H1 (cell line): ENCODE data around the gene CELF2. TPM values are rescaled to one million over a fixed set of nuclear protein-coding genes. Genes with fewer than 3 reads are reported as not detected.

Source experiments
- CTCF ChIA-PET: fragments of 300-600 bp; sonication (Branson Sonifier 250); formaldehyde crosslinking; loops from one replicate; lab custom pipeline; 2021; ENCODE audit not compliant: partially characterized antibody; lab: Charles Lee
- POLR2A ChIA-PET: fragments of 300-600 bp; sonication (Branson Sonifier 250); formaldehyde crosslinking; loops from one replicate; lab custom pipeline; 2021; ENCODE audit warnings: inconsistent platforms; ENCODE audit not compliant: partially characterized antibody; lab: Charles Lee
- DNase-seq, 2 experiments: peaks; one replicate each; pipeline versions ENCODE4 v3.0.0 to v3.0.0-alpha.2; 2010 to 2022; ENCODE audit warnings: low spot score in 2 of 2, low read depth in 1 of 2, mixed read lengths in 1 of 2
- FAIRE-seq: peaks from 2 replicates; lab custom pipeline; 2011; peaks lifted over from hg19 to GRCh38; lab: Jason Lieb, UNC
- H2AFZ ChIP-seq: 2 replicates; pipeline ENCODE4 v1.8.1; 2012; ENCODE audit warnings: low read length, inconsistent platforms
- H2AK5ac ChIP-seq: 2 replicates; pipeline ENCODE4 v1.6.1; 2013; ENCODE audit warnings: low read depth, low read length
- H2BK120ac ChIP-seq: replicated peaks from 2 replicates; pipeline ENCODE3; 2013; ENCODE audit warnings: low read depth, low read length, inconsistent platforms
- H2BK12ac ChIP-seq: 2 replicates; pipeline ENCODE4 v1.6.1; 2013; ENCODE audit warnings: low read depth, low read length
- H2BK15ac ChIP-seq: 2 replicates; pipeline ENCODE4 v1.6.1; 2013; ENCODE audit warnings: low read length
- H2BK20ac ChIP-seq: 2 replicates; pipeline ENCODE4 v1.6.1; 2013; ENCODE audit warnings: low read length
- H2BK5ac ChIP-seq: 2 replicates; pipeline ENCODE4 v1.6.1; 2013; ENCODE audit warnings: low read depth, low read length
- H3K14ac ChIP-seq: 2 replicates; pipeline ENCODE4 v1.6.1; 2013; ENCODE audit warnings: inconsistent platforms; ENCODE audit not compliant: insufficient read length
- H3K18ac ChIP-seq: 2 replicates; pipeline ENCODE4 v1.6.1; 2013; ENCODE audit warnings: low read length; ENCODE audit errors: extremely low read depth
- H3K23ac ChIP-seq: 2 replicates; pipeline ENCODE4 v1.6.1; 2013; ENCODE audit warnings: inconsistent platforms; ENCODE audit not compliant: insufficient read length
- H3K23me2 ChIP-seq: 2 replicates; pipeline ENCODE4 v1.6.1; 2013; ENCODE audit warnings: low read depth, low read length
- H3K27ac ChIP-seq: 2 replicates; pipeline ENCODE4 v1.6.1; 2011; ENCODE audit warnings: low read depth, low read length, inconsistent platforms
- H3K27me3 ChIP-seq, 4 experiments: replicated peaks in 1 of 4; 1 replicate in 1 of 4; 2 replicates in 3 of 4; pipeline versions ENCODE4 v1.6.1 to v1.8.1; 2011 to 2013; ENCODE audit warnings: low read length in 3 of 4, mild to moderate bottlenecking in 3 of 4, inconsistent platforms in 2 of 4, mixed read lengths in 2 of 4, moderate library complexity in 1 of 4; ENCODE audit not compliant: control insufficient read depth in 3 of 4, insufficient read depth in 3 of 4; ENCODE audit errors: extremely low read depth in 1 of 4
- H3K36me3 ChIP-seq, 4 experiments: 2 replicates each; pipeline versions ENCODE4 v1.6.1 to v1.8.1; 2011 to 2013; ENCODE audit warnings: mild to moderate bottlenecking in 4 of 4, low read length in 3 of 4, moderate library complexity in 2 of 4, control low read depth in 1 of 4, inconsistent platforms in 1 of 4; ENCODE audit not compliant: insufficient read depth in 4 of 4, control insufficient read depth in 2 of 4
- H3K4ac ChIP-seq: replicated peaks from 2 replicates; pipeline ENCODE3; 2013; ENCODE audit warnings: low read length, low read depth, mixed read lengths, inconsistent platforms; ENCODE audit not compliant: insufficient read length
- H3K4me1 ChIP-seq, 4 experiments: replicated peaks in 1 of 4; 1 replicate in 1 of 4; 2 replicates in 3 of 4; pipeline versions ENCODE4 v1.6.1 to v1.8.1; 2011 to 2013; ENCODE audit warnings: low read length in 3 of 4, inconsistent platforms in 2 of 4, mixed read lengths in 1 of 4; ENCODE audit not compliant: insufficient read depth in 4 of 4, control insufficient read depth in 3 of 4
- H3K4me2 ChIP-seq, 2 experiments: 2 replicates each; pipeline versions ENCODE4 v1.6.1 to v1.8.1; 2011 to 2013; ENCODE audit warnings: low read depth in 2 of 2, low read length in 2 of 2, control low read depth in 1 of 2, inconsistent platforms in 1 of 2, mild to moderate bottlenecking in 1 of 2; ENCODE audit not compliant: insufficient read depth in 1 of 2
- H3K4me3 ChIP-seq, 4 experiments: fragments of 200-600, 300-600 bp in 1 of 4; sonication (generic), shearing (Covaris generic), sonication (Bioruptor Twin) in 1 of 4; 2 replicates each; pipeline versions ENCODE4 v1.5.1 to v1.8.1; 2011 to 2016; ENCODE audit warnings: low read length in 4 of 4, low read depth in 3 of 4, control low read depth in 2 of 4, inconsistent platforms in 2 of 4, mild to moderate bottlenecking in 2 of 4, mixed read lengths in 1 of 4, moderate library complexity in 1 of 4; ENCODE audit not compliant: insufficient read depth in 2 of 4; ENCODE audit errors: extremely low read depth in 1 of 4
- H3K56ac ChIP-seq: replicated peaks from 2 replicates; pipeline ENCODE3; 2013; ENCODE audit warnings: low read depth, mild to moderate bottlenecking, mixed read lengths, low read length, inconsistent platforms; ENCODE audit not compliant: insufficient read length
- H3K79me1 ChIP-seq: 2 replicates; pipeline ENCODE4 v1.6.1; 2013; ENCODE audit warnings: low read depth, low read length, control low read depth
- H3K79me2 ChIP-seq, 2 experiments: 2 replicates each; pipeline versions ENCODE4 v1.6.1 to v1.8.1; 2012 to 2013; ENCODE audit warnings: low read length in 2 of 2, mild to moderate bottlenecking in 2 of 2, inconsistent platforms in 1 of 2; ENCODE audit not compliant: insufficient read depth in 2 of 2, control insufficient read depth in 1 of 2
- H3K9ac ChIP-seq, 4 experiments: replicated peaks in 1 of 4; 1 replicate in 1 of 4; 2 replicates in 3 of 4; pipeline versions ENCODE4 v1.6.1 to v1.8.1; 2011 to 2013; ENCODE audit warnings: low read depth in 3 of 4, low read length in 3 of 4, control low read depth in 2 of 4, mild to moderate bottlenecking in 2 of 4, moderate library complexity in 2 of 4, inconsistent platforms in 1 of 4; ENCODE audit errors: extremely low read depth in 1 of 4
- H3K9me3 ChIP-seq, 2 experiments: 2 replicates each; pipeline versions ENCODE4 v1.6.1 to v1.8.1; 2012 to 2013; ENCODE audit warnings: mild to moderate bottlenecking in 2 of 2, moderate library complexity in 2 of 2, control low read depth in 1 of 2, inconsistent platforms in 1 of 2, low read depth in 1 of 2, low read length in 1 of 2, mixed read lengths in 1 of 2; ENCODE audit not compliant: insufficient read depth in 2 of 2
- H4K20me1 ChIP-seq, 2 experiments: replicated peaks in 1 of 2; 2 replicates each; pipeline versions ENCODE3 to v1.8.1; 2011 to 2013; ENCODE audit warnings: inconsistent platforms in 2 of 2, low read length in 2 of 2, mild to moderate bottlenecking in 1 of 2; ENCODE audit not compliant: insufficient read depth in 2 of 2, control insufficient read depth in 1 of 2
- H4K5ac ChIP-seq: 2 replicates; pipeline ENCODE4 v1.6.1; 2013; ENCODE audit warnings: low read length, low read depth, mixed read lengths, inconsistent platforms; ENCODE audit not compliant: insufficient read length
- H4K8ac ChIP-seq: 2 replicates; pipeline ENCODE4 v1.8.0; 2013; ENCODE audit warnings: mild to moderate bottlenecking, moderate library complexity, low read length, inconsistent platforms; ENCODE audit not compliant: insufficient read depth; ENCODE audit errors: extremely low read depth
- H4K91ac ChIP-seq: replicated peaks from 2 replicates; pipeline ENCODE3; 2013; ENCODE audit warnings: low read length, mixed read lengths, inconsistent platforms; ENCODE audit not compliant: insufficient read length
- ASH2L ChIP-seq: fragments of 200-600, 300-600 bp; sonication (generic); IDR thresholded peaks from one replicate; pipeline ENCODE4 v1.7.1; 2017; ENCODE audit warnings: low read length
- BCL11A ChIP-seq, 2 experiments: IDR thresholded peaks; one replicate each; pipeline ENCODE4 v1.6.1; 2011; ENCODE audit warnings: low read depth in 2 of 2, low read length in 2 of 2, mild to moderate bottlenecking in 2 of 2
- CREB1 ChIP-seq: IDR thresholded peaks from 2 replicates; pipeline ENCODE4 v1.6.1; 2012; ENCODE audit warnings: inconsistent platforms
- EZH2 ChIP-seq: fragments of 200-600 bp; sonication (generic); IDR thresholded peaks from 2 replicates; pipeline ENCODE4 v1.7.1; 2012; ENCODE audit warnings: low read depth, mild to moderate bottlenecking, moderate library complexity, low read length, inconsistent platforms; ENCODE audit not compliant: severe bottlenecking
- JUN ChIP-seq: IDR thresholded peaks from 2 replicates; pipeline ENCODE4 v1.6.1; 2011; ENCODE audit warnings: low read depth, mild to moderate bottlenecking, improper control_type of control experiment, low read length
- SAP30 ChIP-seq: fragments of 300-600 bp; sonication (generic); IDR thresholded peaks from 2 replicates; pipeline ENCODE4 v1.7.1; 2012; ENCODE audit warnings: low read length, moderate library complexity, mild to moderate bottlenecking, inconsistent platforms; ENCODE audit not compliant: insufficient read depth, insufficient replicate concordance
- SP1 ChIP-seq: IDR thresholded peaks from 2 replicates; pipeline ENCODE4 v1.6.1; 2011; ENCODE audit warnings: low read depth, low read length
- WGBS, 2 experiments: shearing (Covaris generic) in 1 of 2; methylation state at CpG; one replicate each; pipeline versions ENCODE4 v1.1.6 to v1.1.7; 2013 to 2015; ENCODE audit warnings: low lambda C conversion rate in 2 of 2, mixed read lengths in 2 of 2, inconsistent platforms in 1 of 2, low coverage in 1 of 2, missing lambda C conversion rate in 1 of 2; ENCODE audit not compliant: insufficient replicate concordance in 2 of 2, insufficient coverage in 1 of 2, insufficient read length in 1 of 2; ENCODE audit errors: extremely low coverage in 1 of 2, missing lambda C conversion rate in 1 of 2; 5-methylcytosine and 5-hydroxymethylcytosine counted together
- polyA plus RNA-seq, 7 experiments: library from polyadenylated mRNA; depleted of rRNA in 3 of 7; stranded (reverse) in 5 of 7; unstranded in 2 of 7; fragments of >200 nt in 5 of 7; fragments of 200-250 nt in 2 of 7; gene quantifications; 1 replicate in 5 of 7; 2 replicates in 1 of 7; 4 replicates in 1 of 7; pipeline versions ENCODE4 v1.2.1 to v1.2.3, GENCODE V29; 2011 to 2013; ENCODE audit warnings: missing spikeins in 2 of 7, mixed read lengths in 2 of 7
- total RNA-seq: library from RNA; stranded (reverse); fragmentation: NEBNext Ultra II Directional; extraction: Animal tissue kit (Norgen Biotek cat#: 25700); gene quantifications from 2 replicates; pipeline ENCODE4 v1.2.1, GENCODE V29; 2021

CELF2 gene
- total and polyA plus RNA-seq, 2 of the 8 experiments (the other 6 are each of a cell fraction or from before 2014, with no cell fraction given): 18.3 to 22.7 TPM

- no peak overlapping the region for H3K4me3 ChIP-seq
- ChIA-PET CTCF (interaction anchor here (0.5 to 1.4 kb wide), 7 partner anchors 15 to 1442 kb away, joined by 3 to 5 read pairs (median 4); no protein-coding TSS in a partner anchor), POLR2A (no interaction called here)
- no peak for DNase-seq
- H4K20me1 ChIP-seq: no peaks in the 10 kb centered on the region
- no peak overlapping the region for H4K8ac ChIP-seq
- H2BK5ac ChIP-seq: no peak overlapping the region
- H4K91ac ChIP-seq: no peak overlapping the region
- H2BK120ac ChIP-seq: no peak overlapping the region
- H3K4ac ChIP-seq: no peak overlapping the region
- H3K36me3 ChIP-seq: no peaks in the 10 kb centered on the region
- H2BK20ac ChIP-seq: no peak overlapping the region
- H3K23me2 ChIP-seq: no peaks in the 10 kb centered on the region
- no peak overlapping the region for H2BK12ac ChIP-seq
- no peaks in the 10 kb centered on the region for H3K79me1 ChIP-seq
- H3K56ac ChIP-seq: no peak overlapping the region
- H2AFZ ChIP-seq: no peak overlapping the region
- H3K79me2 ChIP-seq: no peaks in the 10 kb centered on the region
- TF ChIP-seq SP1 (no peak), SAP30 (no peak), ASH2L (no peak), CREB1 (no peak), BCL11A (IDR thresholded peaks at IDR 0.05; ENCODE audit: low read depth in 2 of 2, low read length in 2 of 2) (no peak), JUN (no peak), EZH2 (no peak)
- no peak overlapping the region for H3K14ac ChIP-seq
- H3K4me1 ChIP-seq: peaks cover 0 to 6% (median 4%) of the 10 kb centered on the region in 4 experiments; a peak in 3 of 7 replicates
- no peaks in the 10 kb centered on the region for H3K27me3 ChIP-seq
- H3K9me3 ChIP-seq: no peaks in the 10 kb centered on the region
- H3K23ac ChIP-seq: no peak overlapping the region
- 85% methylated on average over 9 of the region's 10 CpGs; no CpG with 5 or more reads in 1 of the 2 experiments for WGBS, 2 experiments
- no peak for FAIRE-seq
- no peak overlapping the region for H3K27ac ChIP-seq
- H3K4me2 ChIP-seq: no peak overlapping the region
- H2BK15ac ChIP-seq: no peak overlapping the region
- no peak overlapping the region for H3K9ac ChIP-seq
- H4K5ac ChIP-seq: no peak overlapping the region
- no peak overlapping the region for H3K18ac ChIP-seq
- H2AK5ac ChIP-seq: no peak overlapping the region
These were observed 32.9 kb downstream of the CELF2 start for GRCh38 chr10:11050301-11051287.
